Esophagus muscularis mucosa (tissue), 4 donors: ENCODE data around the gene IQCE.

Source experiments
- EP300 ChIP-seq: sonication (generic); formaldehyde crosslinking; IDR thresholded peaks from one replicate; pipeline ENCODE4 v1.6.1; 2017; ENCODE audit warnings: antibody characterized with exemption
- POLR2A ChIP-seq: fragments of 450-650 bp; IDR thresholded peaks from one replicate; pipeline ENCODE4 v1.6.1; 2017; ENCODE audit warnings: antibody characterized with exemption, moderate library complexity, mild to moderate bottlenecking, low read depth
- POLR2AphosphoS5 ChIP-seq, 2 donors: sonication (generic); formaldehyde crosslinking; IDR thresholded peaks; one replicate each; pipeline ENCODE4 v1.6.1; 2017; ENCODE audit warnings: antibody characterized with exemption in 2 of 2
- TF ChIP-seq, protein P1 (sequence below), 3 experiments: fragments of 200-600 bp in 2 of 3; fragments of 450-650 bp in 1 of 3; sonication (generic) in 2 of 3; IDR thresholded peaks; one replicate each; pipeline ENCODE4 v1.5.1; 2017 to 2019; ENCODE audit warnings: antibody characterized with exemption in 3 of 3, mild to moderate bottlenecking in 2 of 3, moderate library complexity in 1 of 3

DNA sequence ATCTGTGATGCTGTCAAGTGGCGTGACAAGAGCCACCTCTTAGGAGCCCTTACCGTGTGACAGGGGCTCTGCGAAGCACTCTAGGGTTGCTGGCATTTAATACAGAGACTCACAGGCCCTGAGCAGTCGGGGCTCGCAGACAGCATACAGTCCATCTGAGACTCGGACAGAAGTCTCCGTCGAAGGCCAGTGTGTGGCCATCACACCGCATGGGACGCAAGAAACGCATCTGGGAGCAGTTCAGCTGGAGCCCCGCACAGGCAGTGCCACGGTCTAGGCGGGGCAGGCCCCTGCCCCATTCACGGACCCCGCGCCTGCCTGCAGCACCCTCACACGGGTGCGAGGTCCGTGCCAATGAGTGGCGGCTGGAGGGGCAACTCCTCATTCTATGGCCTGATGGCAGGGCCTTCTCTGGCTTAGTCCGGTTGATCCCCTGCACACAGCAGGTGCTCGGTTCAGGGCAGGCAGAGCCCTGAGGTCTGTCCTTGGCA, 33.6 kb downstream of the IQCE start:
- TF ChIP-seq POLR2AphosphoS5 (IDR thresholded peaks at IDR 0.05) (no peak), POLR2A (no peak), EP300 (no peak)
- TF ChIP-seq, protein P1, sequence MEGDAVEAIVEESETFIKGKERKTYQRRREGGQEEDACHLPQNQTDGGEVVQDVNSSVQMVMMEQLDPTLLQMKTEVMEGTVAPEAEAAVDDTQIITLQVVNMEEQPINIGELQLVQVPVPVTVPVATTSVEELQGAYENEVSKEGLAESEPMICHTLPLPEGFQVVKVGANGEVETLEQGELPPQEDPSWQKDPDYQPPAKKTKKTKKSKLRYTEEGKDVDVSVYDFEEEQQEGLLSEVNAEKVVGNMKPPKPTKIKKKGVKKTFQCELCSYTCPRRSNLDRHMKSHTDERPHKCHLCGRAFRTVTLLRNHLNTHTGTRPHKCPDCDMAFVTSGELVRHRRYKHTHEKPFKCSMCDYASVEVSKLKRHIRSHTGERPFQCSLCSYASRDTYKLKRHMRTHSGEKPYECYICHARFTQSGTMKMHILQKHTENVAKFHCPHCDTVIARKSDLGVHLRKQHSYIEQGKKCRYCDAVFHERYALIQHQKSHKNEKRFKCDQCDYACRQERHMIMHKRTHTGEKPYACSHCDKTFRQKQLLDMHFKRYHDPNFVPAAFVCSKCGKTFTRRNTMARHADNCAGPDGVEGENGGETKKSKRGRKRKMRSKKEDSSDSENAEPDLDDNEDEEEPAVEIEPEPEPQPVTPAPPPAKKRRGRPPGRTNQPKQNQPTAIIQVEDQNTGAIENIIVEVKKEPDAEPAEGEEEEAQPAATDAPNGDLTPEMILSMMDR (IDR thresholded peaks at IDR 0.05) = no peak
